Keratinocyte (primary cell): Measurements from ENCODE around the gene SSC4D. TPM values are rescaled to one million over a fixed set of nuclear protein-coding genes. Genes with fewer than 3 reads are reported as not detected.

ENCODE experiments used
- DNase-seq: peaks from one replicate; pipeline ENCODE4 v3.0.0-alpha.2; 2011; ENCODE audit warnings: low read depth, missing footprints, low spot score
- FAIRE-seq: peaks from 2 replicates; lab custom pipeline; 2011; peaks lifted over from hg19 to GRCh38; lab: Jason Lieb, UNC
- H2AFZ ChIP-seq: 2 replicates; pipeline ENCODE4 v1.6.0; 2012; ENCODE audit warnings: low read length, control low read depth, inconsistent platforms; ENCODE audit not compliant: control insufficient read depth
- H3K27ac ChIP-seq: 2 replicates; pipeline ENCODE4 v1.5.1; 2011; ENCODE audit warnings: low read length; ENCODE audit not compliant: control insufficient read depth, insufficient read depth
- H3K27me3 ChIP-seq: 3 replicates; pipeline ENCODE4 v1.6.0; 2011; ENCODE audit warnings: low read length; ENCODE audit not compliant: control insufficient read depth, insufficient read depth; ENCODE audit errors: extremely low read depth
- H3K36me3 ChIP-seq, 2 experiments: 2 replicates in 1 of 2; 3 replicates in 1 of 2; pipeline ENCODE4 v1.5.1; 2011; ENCODE audit warnings: low read length in 2 of 2, mild to moderate bottlenecking in 1 of 2; ENCODE audit not compliant: control insufficient read depth in 2 of 2, insufficient read depth in 2 of 2; ENCODE audit errors: extremely low read depth in 1 of 2
- H3K4me1 ChIP-seq: 3 replicates; pipeline ENCODE4 v1.5.1; 2011; ENCODE audit warnings: low read length; ENCODE audit not compliant: control insufficient read depth, insufficient read depth; ENCODE audit errors: extremely low read depth
- H3K4me2 ChIP-seq: 3 replicates; pipeline ENCODE4 v1.6.0; 2011; ENCODE audit warnings: low read depth, low read length; ENCODE audit not compliant: control insufficient read depth, insufficient read depth; ENCODE audit errors: extremely low read depth
- H3K4me3 ChIP-seq, 3 experiments: fragments of 200-600 bp in 1 of 3; sonication (generic) in 1 of 3; 2 replicates in 2 of 3; 3 replicates in 1 of 3; pipeline ENCODE4 v1.5.1; 2011 to 2016; ENCODE audit warnings: low read length in 3 of 3, mild to moderate bottlenecking in 3 of 3, control low read depth in 2 of 3, inconsistent platforms in 1 of 3, low read depth in 1 of 3, mixed read lengths in 1 of 3, mixed run types in 1 of 3, moderate library complexity in 1 of 3; ENCODE audit not compliant: control insufficient read depth in 2 of 3, insufficient read depth in 2 of 3; ENCODE audit errors: extremely low read depth in 1 of 3
- H3K79me2 ChIP-seq: 2 replicates; pipeline ENCODE4 v1.6.0; 2012; ENCODE audit warnings: low read length; ENCODE audit not compliant: control insufficient read depth, insufficient read depth
- H3K9ac ChIP-seq: 3 replicates; pipeline ENCODE4 v1.6.0; 2011; ENCODE audit warnings: low read length; ENCODE audit not compliant: control insufficient read depth, insufficient read depth; ENCODE audit errors: extremely low read depth
- H3K9me1 ChIP-seq: 3 replicates; pipeline ENCODE4 v1.6.0; 2011; ENCODE audit warnings: low read length; ENCODE audit not compliant: control insufficient read depth, insufficient read depth; ENCODE audit errors: extremely low read depth
- H3K9me3 ChIP-seq: 2 replicates; pipeline ENCODE4 v1.5.1; 2012; ENCODE audit warnings: low read depth, low read length; ENCODE audit not compliant: control insufficient read depth
- H4K20me1 ChIP-seq: 3 replicates; pipeline ENCODE4 v1.6.0; 2011; ENCODE audit warnings: low read length; ENCODE audit not compliant: control insufficient read depth, insufficient read depth; ENCODE audit errors: extremely low read depth
- CTCF ChIP-seq, 3 experiments: IDR thresholded peaks in 1 of 3; conservative IDR thresholded peaks in 1 of 3; optimal IDR thresholded peaks in 1 of 3; 2 replicates in 2 of 3; 3 replicates in 1 of 3; pipeline versions ENCODE3 to v1.5.1; 2011; ENCODE audit warnings: low read length in 3 of 3, mild to moderate bottlenecking in 3 of 3, moderate library complexity in 2 of 3, control low read depth in 1 of 3, inconsistent platforms in 1 of 3; ENCODE audit not compliant: insufficient read depth in 2 of 3; ENCODE audit errors: extremely low read depth in 1 of 3
- EZH2 ChIP-seq: IDR thresholded peaks from one replicate; pipeline ENCODE4 v1.6.1; 2012; ENCODE audit warnings: inconsistent platforms, mild to moderate bottlenecking, low read length, moderate library complexity
- dilution Hi-C: fragments of 300-500 bp; cut with MboI; formaldehyde crosslinking; loops from one replicate; pipeline ENCODE4 v1.7.0; 2020; ENCODE audit warnings: low sequenced_read_pairs; ENCODE audit not compliant: extremely low pct_ligation_motif_present
- polyA plus RNA-seq, 5 experiments: library from polyadenylated mRNA; depleted of rRNA in 3 of 5; stranded (reverse) in 3 of 5; stranded (forward) in 1 of 5; unstranded in 1 of 5; fragments of >200 nt; gene quantifications; 1 replicate in 1 of 5; 2 replicates in 3 of 5; 3 replicates in 1 of 5; pipeline versions ENCODE4 v1.2.1 to v1.2.3, GENCODE V29; 2011 to 2012; ENCODE audit warnings: missing spikeins in 2 of 5, low read depth in 1 of 5, low replicate concordance in 1 of 5

SSC4D gene
- polyA plus RNA-seq, 1 donor (not counting 4 experiments of a cell fraction or from before 2014, with no cell fraction given), result 0.98 TPM

GRCh38 chr7:76369018-76369417 is 40.5 kb downstream of the SSC4D start:
- DNase-seq (no peak), FAIRE-seq (no peak)
- H3K27ac ChIP-seq, result no peak overlapping the region
- H3K9me1 ChIP-seq, result no peaks in the 10 kb centered on the region
- no peak overlapping the region for H3K4me2 ChIP-seq
- no peaks in the 10 kb centered on the region for H4K20me1 ChIP-seq
- H3K79me2 ChIP-seq, result no peaks in the 10 kb centered on the region
- no peak for TF ChIP-seq EZH2
- no peak for TF ChIP-seq CTCF (optimal IDR thresholded peaks at IDR 0.05 in 1 of 3, IDR thresholded peaks at IDR 0.05 in 1 of 3, conservative IDR thresholded peaks at IDR 0.05 in 1 of 3; ENCODE audit: extremely low read depth in 1 of 3, insufficient read depth in 2 of 3, low read length in 3 of 3)
- H3K9me3 ChIP-seq, result no peaks in the 10 kb centered on the region
- dilution Hi-C loops, result no loop called here
- H3K27me3 ChIP-seq, result no peaks in the 10 kb centered on the region
- H3K9ac ChIP-seq, result no peak overlapping the region
- peaks cover 32% of the 10 kb centered on the region for H3K4me1 ChIP-seq
- H3K36me3 ChIP-seq, result no peaks in the 10 kb centered on the region
- no peak overlapping the region for H3K4me3 ChIP-seq
- H2AFZ ChIP-seq, result peak overlapping the region; percentile 20

DNA sequence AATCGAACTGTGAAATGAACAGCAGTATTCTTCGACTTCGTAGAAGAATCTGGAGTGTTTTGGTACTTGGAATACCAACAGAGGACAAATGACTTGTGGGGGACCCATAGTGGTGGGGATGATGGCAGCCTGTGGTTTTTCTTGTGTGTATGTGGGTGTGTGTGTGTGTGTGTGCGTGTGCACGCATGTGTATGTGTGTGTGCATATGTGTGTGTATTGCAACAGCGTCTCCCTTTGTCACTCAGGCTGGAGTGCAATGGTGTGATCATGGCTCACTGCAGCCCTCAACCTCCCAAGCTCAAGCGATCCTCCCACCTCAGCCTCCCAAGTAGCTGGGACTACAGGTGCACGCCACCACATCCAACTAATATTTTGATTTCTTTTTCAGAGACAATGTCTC is 41.3 kb downstream of the SSC4D start:
- H3K4me3 ChIP-seq, result no peak overlapping the region
- no peaks in the 10 kb centered on the region for H3K36me3 ChIP-seq
- no peak overlapping the region for H3K27ac ChIP-seq
- no peak overlapping the region for H3K9ac ChIP-seq
- no peak for TF ChIP-seq CTCF (optimal IDR thresholded peaks at IDR 0.05 in 1 of 3, IDR thresholded peaks at IDR 0.05 in 1 of 3, conservative IDR thresholded peaks at IDR 0.05 in 1 of 3; ENCODE audit: extremely low read depth in 1 of 3, insufficient read depth in 2 of 3, low read length in 3 of 3)
- TF ChIP-seq EZH2, result no peak
- H3K4me2 ChIP-seq, result no peak overlapping the region
- H4K20me1 ChIP-seq, result no peaks in the 10 kb centered on the region
- no peaks in the 10 kb centered on the region for H3K27me3 ChIP-seq
- no peaks in the 10 kb centered on the region for H3K79me2 ChIP-seq
- H3K9me3 ChIP-seq, result no peaks in the 10 kb centered on the region
- peaks cover 31% of the 10 kb centered on the region for H3K4me1 ChIP-seq
- dilution Hi-C loops, result no loop called here
- H3K9me1 ChIP-seq, result no peaks in the 10 kb centered on the region
- FAIRE-seq (no peak), DNase-seq (no peak)
- no peak overlapping the region for H2AFZ ChIP-seq
